Measurements from ENCODE around the gene DAP3.
"Not testable (repeated sequence)": the region's sequence is repeated elsewhere in the genome, so short reads cannot be mapped to it uniquely, and the experiment has no call there.

The DAP3 gene

DNA sequence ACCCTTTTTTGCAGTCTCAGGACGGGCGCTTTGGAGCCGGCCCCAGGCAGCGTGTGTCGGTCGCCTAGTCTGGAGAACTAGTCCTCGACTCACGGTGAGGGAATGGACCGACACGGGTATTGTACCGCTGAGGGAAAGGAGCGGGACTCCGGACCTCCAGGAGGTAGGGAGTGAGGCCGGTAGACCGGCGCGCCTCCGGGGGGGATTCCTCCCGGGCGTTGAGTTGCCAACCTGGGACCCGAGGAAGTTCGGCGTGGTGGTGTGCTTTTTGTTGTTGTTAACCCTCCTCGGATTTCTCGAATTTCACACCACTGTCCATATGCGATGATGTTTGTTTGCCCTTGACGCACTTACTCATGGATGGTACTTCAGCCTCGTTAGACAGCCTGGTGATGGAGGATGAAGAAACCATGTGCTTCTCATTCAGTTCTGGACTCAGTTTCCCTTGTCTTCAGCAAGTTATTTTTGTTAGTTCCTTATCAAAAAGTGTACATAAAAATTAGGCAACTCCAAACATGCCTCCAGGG, at the start of gene DAP3:
Gene DAP3, plus strand, starts transcription at position 11 of the 527 bp plus-strand sequence. CDS start 20,689 bp downstream, outside the sequence.
- not testable (repeated sequence) for DNase-seq

DNA sequence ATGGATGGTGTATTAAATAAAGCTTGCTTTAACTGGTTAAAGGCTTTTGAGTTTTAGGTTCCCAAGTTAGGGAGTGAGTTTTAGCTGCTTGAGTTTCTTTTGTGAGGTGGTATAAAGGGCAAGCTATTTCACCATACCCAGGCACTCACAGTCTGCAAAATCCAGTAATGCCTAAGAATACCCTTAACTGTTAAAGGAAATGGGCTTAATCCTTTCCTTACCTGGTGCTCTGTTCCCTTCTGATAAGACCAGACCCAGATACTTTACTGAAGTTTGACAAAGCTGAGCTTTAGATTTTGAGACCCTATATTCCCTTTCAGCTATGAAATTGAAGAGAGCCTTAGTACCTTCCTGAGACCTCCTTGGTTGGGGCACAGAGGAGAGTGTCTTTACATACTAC, 48.5 kb upstream of the DAP3 start:
- no peak for DNase-seq

DNA sequence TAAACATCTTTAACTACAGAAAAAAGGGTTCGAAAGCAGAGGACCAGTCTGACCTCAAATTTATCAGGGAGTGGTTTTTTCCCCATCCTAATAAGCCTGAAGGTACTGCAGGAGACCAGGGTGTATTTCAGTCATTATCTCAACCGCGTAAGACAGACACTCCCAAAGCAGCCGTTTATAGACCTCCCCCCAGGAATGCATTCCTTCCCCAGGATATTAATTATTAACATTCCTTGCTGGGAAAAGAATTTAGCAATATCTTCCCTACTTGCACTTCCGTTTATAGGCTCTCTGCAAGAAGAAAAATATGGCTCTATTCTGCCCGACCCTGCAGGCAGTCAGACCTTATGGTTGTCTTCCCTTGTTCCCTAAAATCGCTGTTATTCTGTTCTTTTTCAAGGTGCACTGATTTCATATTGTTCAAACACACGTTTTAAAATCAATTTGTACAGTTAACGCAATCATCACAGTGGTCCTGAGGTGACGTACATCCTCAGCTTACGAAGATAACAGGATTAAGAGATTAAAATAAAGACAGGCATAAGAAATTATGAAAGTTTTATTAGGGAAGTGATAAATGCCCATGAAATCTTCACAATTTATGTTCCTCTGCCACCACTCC, 46.2 kb upstream of the DAP3 start:
- not testable (repeated sequence) for DNase-seq

DNA sequence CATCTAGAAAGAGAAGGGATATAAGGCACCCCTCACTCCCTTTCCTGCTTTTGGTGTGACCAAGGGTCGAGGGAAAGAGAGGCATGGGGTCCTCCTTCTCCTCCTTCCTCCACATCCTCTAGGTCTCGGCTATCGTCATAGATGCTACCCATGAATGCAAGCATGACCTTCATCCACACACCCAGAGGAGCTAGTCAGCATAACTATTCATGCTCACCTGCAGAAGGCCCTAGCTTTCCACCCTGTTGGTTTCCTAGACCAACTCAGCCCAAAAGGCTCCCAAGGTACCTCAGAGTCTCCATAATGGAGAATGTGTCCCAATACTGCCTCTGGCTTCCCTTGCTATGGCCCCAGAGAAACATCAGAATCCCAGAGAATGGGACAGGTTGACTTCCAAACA, 45.7 kb upstream of the DAP3 start:
- DNase-seq: no peak

DNA sequence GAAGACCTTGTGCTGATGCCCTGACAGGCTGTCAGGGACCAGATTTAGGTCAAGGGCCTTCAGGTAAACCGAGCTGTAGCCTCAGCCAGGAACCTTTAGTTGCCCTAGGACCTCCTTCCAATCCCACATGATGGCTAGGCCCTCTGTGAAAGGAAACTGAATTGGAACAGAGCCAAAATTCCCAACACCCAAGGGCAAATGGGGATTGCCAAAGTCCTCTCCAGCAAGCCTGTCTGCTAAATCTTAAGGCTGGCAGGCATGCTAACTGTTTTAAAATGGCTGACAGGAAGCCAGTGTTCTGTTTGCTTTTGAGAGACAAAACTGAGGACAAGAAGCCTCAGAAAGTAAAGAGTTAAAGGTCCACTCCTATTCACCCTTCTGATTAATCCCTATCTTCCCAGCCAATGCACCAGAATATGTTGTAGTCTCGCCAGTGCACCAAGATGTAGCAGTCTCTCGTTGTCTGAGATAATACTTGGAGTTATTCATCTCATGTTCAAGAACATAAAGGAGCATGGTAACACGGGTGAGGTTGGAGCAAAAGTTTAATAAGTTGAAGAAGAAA, 43.8 kb upstream of the DAP3 start:
- no peak for DNase-seq

DNA sequence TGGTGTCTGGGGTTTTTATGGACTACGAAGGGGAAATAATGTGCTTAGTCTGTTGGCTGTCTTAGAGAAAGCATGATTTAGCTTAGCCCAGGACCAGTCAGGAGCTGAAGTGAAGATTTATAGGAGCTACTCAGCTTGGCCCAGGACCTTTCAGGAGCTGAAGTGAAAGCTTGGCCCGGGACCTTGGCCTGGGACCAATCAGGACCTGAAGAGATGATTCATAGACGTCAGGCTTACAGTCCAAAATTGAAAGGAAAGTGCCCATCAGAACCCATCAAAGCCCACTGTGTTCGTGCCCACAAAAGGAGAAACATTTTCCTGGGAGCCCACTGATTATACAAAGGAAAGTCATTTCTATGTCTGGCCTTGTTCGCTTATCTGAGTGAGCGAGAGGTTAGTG, 43.2 kb upstream of the DAP3 start:
- DNase-seq: no peak

DNA sequence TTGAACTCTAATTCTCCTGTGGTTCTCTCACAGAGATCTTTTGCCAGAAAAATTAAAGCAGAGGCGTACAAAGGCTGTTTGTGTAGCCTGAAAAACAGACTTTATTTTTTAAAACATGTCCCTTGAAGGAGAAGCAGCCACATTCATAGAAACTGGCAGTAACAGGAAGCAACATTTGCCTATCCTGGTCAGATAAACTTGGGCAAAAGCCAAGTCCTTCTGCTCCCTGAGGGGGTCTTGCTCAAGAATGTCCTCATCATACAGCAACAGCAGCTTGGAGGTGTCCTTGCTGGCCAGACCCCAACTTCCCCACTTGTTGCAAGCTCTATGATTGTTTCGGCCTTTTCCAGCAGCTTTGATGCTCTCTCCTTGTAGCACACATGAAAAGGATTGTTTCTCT, 42.6 kb upstream of the DAP3 start:
- DNase-seq: no peak

DNA sequence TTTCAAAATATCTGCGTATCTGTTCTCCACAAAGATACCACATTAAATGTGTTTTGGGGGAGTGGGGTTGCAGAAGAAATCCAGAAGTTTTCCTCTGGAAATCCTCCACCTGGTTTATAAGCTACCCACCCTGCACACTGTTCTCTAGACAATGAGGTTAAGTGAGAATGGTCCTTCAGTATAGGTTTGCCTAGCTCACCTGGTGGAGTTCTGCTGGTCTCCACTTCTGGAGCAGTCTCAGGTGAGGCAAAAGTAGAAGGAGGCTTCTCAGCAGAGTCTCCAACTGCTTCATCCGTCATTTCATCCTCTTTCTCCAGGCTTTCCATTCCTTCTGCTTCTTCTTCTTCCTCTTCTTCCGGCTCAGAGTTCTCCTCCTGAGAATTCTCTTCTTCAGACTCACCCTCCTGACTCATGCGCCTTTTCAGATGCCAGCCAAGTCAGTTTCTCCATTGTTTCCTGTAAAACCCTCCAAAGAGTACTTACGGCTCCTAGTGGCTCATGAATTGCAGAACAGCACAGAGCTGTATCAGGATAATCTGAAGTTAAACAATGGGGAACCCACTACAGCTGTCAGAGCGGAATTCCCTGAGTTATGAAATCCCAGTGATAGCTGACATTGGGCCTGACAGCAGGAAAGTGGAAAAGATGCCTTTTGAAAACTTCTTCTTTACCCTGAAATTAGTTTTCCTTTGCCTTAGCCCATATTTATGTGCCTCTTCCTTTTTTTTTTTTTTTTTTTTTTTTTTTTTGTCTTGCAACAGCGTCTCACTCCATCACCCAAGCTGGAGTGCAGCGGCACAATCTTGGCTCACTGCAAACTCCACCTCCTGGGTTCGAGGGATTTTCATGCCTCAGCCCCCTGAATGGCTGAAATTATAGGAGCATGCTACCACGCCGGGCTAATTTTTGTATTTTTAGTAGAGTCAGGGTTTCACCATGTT, 40.4 kb upstream of the DAP3 start:
- no peak for DNase-seq

DNA sequence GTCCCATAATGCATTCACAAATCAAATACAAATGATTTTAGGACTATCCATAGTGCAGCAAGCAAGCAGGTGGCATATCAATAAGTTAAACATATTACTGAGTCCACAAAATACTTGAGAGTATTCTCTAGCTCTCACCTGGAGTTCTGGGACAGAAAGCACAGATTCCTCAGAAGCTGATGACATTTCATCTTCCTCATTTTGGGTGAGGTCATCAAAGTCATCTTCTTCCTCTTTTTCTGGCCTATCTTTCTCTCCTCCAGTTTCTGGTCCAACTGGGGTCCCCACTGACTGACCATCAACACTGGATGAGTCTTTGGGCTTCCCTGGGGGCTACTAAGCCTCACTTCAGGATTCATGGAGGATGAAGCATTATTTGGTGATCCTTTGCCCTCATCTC, 39.2 kb upstream of the DAP3 start:
- no peak for DNase-seq

DNA sequence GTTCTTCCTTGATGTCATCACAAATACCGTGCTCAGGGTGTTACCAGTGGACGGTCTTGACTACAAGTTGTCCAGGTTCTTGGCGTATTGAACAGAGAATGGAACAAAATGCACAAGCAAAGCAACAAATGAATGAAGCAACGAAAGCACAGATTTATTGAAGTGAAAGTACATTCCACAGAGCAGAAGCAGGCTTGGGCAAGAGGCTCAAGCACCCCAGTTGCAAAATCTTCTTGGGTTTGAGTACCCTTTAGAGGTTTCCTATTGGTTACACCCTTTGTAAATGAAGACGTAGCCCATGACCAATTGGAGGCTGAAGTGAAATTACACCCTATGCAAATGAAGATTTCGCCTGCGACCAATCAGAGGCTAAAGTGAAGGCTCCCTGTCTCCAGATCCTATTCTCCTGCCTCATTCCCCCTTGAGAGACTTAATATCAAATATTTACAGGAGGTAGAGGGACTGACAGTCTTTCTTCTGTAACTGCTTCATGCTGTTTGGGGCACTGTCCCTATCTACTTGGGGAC, 38.6 kb upstream of the DAP3 start:
- DNase-seq: no peak

DNA sequence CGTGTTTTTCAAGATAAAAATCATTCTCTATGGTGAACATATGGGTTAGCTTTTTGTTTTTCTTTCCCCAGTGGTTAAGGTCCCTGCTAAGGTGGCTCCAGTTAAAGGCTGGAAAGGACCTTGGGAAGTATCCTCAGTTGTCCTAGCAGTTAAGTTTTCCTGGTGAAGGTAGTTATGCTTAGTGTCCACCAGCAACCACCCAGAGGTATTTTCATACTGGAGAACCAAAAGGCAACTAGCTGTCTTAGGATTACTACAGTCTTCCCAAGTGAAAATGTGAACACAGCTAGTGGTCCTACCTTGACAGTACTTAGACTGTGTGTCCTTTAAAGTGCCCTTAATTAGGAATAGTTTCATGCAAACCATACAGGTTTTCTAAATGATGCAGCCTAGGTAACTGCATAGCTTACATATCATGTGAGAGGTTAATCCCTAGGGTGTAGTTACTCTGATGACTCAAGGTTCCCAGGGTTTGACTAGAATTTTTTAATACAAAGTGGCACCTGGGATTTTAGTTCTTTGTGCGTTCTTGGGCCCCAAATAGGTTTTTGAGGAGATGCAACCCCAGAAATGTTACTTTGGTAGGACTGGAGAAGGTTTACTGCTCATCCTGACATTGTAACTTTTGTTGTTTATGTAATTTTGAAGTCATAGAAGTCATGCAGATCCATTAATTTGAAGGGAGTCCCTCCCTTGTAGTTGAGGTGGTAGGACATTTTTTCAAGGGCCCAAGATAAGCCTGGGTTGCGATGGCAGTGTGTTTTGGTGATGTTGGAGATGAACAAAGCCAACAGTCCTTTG, 36.8 kb upstream of the DAP3 start:
- no peak for DNase-seq

DNA sequence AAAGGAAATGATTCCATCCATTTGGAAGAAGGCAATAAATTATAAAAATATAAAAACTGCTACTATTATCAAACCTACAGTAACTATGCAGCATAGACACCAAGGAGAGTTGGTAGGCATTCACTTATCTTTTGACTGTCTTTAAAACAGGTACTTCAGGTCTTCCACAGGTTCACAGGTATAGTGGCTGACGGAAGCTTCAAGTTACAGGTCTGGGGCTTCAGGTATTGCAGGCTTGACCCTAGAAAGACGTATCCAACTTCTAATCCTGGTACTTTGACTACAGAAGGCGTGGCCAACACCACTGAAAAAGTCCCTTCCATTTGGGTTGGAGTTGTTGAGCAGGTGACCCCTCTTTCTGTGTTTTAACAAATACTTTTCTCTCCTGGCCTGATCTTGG, 35.9 kb upstream of the DAP3 start:
- no peak for DNase-seq

DNA sequence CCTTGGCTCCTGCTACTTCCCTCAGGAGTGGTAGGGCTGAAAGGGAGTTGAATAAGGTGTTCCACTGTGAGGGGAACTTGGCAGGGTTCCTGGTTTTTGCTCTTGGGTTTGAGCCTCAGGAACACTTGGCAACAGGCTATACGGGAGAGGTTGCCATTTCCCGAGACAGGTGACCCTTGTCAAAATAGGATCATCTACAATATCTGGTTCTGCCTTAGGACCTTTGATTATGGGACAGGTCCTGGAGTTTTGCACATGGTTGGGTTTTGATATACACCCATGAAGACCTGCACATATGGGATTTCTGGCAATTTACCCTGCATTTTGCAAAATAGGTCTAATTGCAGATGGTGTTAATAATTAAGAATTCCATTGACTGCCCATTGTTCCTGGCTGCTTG, 31.4 kb upstream of the DAP3 start:
- DNase-seq: no peak

DNA sequence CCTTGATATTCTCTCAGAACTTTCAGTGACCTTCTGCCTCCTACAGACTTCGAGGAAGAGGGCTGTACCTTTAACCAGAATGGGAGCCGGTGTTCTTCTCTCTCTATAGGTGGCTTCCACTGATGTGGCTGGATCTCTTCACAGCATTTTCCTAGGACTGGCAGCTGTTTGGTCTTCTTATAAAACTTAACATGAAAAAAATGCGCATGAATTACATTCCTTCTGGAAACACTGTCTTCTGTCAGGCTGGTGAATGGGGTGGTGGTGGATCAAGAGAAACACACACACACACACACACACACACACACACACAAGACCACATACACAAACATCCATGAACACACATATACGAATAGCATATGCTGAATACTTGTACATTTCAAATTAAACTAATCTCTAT, 27.7 kb upstream of the DAP3 start:
- not testable (repeated sequence) for DNase-seq

DNA sequence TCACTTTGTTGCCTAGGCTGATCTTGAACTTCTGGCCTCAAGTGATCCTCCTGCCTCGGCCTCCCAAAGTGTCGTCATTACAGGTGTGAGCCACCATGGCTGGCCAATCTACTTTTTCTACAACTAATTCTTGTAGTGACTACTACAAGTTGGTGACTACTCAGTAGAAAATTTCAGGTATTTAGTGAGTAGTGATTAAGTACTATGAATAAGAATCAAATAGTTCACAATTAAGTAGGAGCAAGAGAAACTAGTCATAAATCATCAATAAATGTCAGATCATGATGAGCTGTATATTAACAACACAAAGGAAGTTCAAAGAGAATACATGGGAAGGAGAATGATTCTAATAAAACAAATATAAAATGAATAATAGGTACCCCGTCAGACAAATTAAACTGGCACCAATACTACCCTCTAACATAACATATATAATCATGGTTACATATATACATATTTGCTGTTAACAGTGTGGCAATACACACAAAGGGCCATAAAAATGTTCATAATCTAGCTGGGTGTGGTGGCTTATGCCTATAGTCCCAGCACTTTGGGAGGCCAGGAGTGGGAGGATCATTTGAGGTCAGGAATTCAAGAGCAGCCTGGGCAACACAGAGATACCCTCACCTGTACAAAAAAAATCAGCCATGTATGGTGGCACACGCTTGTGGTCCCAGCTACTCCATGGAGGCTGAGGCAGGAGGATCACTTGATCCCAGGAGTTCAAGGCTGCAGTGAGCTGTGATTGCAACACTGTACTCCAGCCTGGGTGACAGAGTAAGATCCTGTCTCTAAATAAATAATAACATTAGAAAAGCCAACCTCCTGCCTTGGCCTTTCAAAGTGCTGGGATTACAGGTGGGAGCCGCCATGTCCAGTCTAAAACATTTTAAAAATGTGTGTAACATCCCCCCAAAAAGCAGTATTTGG, 19.4 kb upstream of the DAP3 start:
- DNase-seq: no peak

DNA sequence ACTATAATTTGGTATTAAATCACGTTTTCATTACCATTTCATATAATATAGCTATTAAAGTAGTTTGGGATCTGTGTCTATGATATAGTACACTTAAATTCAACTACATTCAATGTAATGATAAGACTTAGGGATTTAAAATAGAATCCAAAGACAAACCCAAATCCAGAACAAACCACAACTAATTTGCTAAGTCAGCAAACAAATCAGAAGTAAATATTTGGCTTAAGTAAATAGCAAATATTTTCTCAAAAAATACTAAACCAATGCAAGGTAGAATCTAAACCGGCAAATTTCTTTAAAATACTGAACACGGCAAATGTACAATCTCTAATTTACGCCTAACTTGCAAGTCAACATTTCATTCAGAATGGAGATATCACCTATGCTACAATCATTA, 17.1 kb upstream of the DAP3 start:
- no peak for DNase-seq

DNA sequence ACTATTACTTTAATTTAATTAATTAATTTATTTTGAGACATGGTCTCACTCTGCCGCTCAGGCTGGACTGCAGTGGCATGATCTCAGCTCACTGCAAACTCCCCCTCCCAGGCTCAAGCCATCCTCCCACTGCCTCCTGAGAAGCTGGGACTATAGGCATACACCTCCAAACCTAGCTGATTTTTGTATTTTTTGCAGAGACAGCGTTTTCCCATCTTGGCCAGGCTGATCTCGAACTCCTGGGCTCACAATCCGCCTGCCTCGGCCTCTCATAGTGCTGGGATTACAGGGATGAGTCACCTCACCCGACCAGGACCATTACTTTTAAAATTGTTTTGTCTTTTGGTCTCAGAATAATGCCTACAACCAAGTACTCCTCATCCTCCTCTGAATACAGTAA, 15.9 kb upstream of the DAP3 start:
- DNase-seq: no peak

DNA sequence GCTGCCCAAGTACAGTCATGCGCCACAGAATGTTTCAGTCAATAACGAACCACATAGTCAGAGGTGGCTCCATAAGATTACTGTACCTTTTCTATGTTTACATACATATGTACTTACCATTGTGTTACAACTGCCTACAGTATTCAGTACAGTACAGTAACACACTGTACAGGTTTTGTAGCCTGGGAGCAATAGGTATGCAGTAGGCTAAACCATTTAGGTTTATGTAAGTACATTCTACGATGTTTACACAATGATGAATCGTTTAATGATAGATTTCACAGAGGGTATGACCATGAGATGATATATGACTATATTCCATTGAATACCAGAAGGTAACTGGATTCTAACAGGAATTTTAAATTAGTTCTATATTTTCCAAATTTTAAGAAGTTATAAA, 10.9 kb upstream of the DAP3 start:
- no peak for DNase-seq

DNA sequence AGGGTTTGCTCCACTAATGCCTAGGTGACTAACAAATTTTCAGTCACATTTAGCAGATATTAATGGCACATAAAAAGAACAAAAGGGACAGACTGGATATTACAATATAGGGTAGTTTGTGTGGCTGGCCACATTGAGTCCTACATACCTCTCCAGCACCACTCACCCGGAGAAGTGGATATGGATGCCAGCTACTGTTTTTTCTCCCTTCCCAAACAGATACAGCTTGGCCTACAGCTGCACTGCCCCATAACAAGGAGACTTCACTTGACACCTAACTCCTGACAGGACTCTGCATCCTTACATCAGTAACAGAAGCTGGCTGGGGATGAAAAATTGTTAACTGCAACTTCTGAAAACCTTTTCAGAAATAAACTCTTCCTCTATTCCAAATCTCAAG, 9.9 kb upstream of the DAP3 start:
- DNase-seq: not testable (repeated sequence)

DNA sequence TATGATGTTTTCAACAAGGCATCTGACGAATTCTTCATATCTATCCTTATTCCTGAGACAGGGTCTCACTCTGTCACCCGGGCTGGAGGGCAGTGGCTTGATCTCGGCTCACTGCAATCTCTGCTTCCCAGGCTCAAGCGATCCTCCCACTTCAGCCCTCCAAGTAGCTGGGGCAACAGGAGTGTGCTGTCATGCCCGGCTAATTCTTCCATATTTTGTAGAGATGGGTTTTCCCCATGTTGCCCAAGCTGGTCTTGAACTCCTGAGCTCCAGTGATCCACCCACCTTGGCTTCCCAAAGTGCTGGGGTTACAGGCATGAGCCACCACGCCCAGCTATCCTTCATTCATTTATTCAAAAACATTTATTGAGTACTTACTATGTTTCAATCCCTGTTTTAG, 8.4 kb upstream of the DAP3 start:
- no peak for DNase-seq

DNA sequence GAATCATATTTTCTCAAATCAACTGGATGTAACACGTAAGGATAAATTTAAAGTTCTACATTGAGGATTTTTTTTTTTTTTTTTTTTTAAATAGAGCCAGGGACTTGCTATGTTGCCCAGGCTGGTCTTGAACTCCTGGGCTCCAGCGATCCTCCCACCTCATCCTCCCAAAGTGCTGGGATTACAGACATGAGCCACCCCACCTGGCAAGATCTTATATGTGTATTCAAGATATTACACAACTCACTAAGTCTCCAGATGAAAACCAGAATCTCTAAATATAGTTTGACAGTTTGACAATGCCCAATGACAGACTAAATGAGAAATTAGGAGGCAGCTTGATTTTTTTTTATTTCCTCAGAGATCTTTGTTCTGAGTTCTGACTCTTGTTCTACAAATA, 7.1 kb upstream of the DAP3 start:
- no peak for DNase-seq
